ENCODE results near the gene GLT1D1.
"Not testable (repeated sequence)": the region's sequence is repeated elsewhere in the genome, so short reads cannot be mapped to it uniquely, and the experiment has no call there.

Gene GLT1D1

GRCh38 chr12:128820723-128821432 is 32.4 kb upstream of the GLT1D1 start:
- DNase-seq (ENCODE audit: low read depth in 2 of 2) = no peak

DNA sequence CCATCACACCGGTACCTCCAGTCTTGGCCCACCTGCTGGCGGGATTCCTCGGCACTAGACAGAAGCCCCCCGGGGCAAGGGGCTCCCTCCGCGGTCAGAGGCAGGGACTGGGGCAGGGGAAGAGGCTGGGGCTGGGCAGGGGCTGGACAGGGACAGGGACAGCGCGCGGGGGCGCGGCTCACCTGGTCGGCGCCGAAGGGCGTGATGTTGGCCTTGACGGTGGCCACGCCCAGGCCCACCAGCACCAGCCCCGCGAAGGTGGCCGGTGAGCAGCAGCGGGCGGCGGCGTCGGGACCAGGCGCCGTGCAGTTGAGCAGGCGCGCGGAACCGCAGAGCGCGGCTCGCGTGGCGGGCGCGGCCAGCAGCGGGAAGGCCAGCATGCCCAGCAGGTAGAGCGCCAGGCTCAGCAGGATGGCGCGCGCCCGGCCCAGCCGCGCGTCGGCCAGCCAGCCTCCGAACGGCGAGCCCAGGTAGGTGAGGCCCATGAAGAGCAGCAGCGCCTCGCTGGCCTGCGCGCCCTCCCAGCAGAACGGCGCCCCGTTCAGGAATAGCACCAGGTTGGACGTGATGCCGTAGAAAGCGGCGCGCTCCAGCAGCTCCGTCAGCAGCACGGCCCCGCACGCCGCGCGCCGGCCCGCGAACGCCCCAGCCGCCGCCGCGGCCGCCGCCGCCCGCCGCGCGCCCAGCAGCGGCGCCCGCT is 29.9 kb upstream of the GLT1D1 start:
- no peak for DNase-seq (ENCODE audit: low read depth in 2 of 2)

DNA sequence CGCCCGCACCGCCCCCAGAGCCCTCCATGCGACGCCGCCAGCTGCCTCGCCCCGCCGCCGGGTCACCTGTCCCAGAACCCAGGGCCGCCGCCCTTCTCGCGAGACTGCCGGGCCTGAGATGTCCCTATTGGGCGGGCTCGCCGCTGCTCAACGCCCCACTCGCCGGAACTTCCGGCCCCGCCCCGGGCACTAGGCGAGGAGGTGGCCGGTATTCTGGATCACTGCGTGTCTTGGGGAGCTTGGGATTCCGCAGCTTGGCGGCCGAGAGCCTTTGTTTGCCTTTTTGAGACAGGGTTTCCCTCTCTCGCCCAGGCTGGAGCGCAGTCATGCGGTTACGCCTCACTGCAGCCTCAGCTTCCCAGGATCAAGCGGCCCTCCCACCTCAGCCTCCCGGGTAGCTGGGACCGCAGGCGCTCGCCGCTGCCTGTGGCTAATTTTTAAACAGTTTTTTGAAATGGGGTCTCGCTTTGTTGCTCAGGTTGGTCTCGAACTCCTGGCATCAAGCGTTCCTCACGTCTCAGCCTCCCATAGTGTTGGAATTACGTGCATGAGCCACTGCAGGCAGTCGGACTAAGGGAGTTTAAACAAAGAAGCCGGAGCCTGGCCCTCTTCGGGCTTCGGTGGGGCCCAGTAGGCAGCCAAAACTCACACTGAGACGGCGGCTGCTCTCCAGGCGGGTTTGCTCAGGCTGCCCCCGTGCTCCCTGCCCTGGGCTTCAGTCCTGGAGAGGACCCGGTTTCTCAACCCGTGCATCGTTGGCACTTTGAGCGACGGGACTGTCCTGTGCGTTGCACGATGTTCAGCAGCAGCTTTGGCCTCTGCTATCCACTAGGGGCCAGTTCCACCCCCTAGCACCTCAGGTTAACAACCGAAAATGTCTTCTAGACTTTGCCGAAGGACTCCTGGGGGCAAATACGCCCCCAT is 29.1 kb upstream of the GLT1D1 start, which contains the start of gene SLC15A4:
TSS of gene SLC15A4 (minus strand) at position 43 of the 924 bp plus-strand sequence. CDS start at position 28, 15 bp downstream.
- peak; percentile 90 to 94 for DNase-seq (ENCODE audit: low read depth in 2 of 2)

DNA sequence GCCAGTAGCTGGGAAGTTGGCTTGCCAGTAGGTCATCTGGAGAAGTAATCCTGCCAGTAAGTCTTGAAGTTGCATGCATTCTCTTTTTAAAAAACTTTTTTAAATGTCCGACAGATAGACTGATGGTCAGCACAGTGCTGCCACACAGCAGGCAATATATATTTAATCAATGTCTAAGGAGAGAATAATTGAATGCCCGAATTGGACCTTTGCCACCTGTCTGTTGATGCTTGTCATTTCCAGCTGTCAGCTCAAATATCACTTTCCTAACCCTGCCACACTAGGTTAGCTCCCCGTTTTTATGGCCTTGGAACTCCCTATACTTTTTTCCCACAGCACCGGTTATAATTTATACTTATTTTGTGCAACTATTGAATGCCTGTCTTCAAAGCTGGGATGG is 27.4 kb upstream of the GLT1D1 start:
- no peak for DNase-seq (ENCODE audit: low read depth in 2 of 2)

GRCh38 chr12:128827724-128828123 is 25.6 kb upstream of the GLT1D1 start:
- no peak for DNase-seq (ENCODE audit: low read depth in 2 of 2)

GRCh38 chr12:128829861-128830504 is 23.3 kb upstream of the GLT1D1 start:
- no peak for DNase-seq (ENCODE audit: low read depth in 2 of 2)

DNA sequence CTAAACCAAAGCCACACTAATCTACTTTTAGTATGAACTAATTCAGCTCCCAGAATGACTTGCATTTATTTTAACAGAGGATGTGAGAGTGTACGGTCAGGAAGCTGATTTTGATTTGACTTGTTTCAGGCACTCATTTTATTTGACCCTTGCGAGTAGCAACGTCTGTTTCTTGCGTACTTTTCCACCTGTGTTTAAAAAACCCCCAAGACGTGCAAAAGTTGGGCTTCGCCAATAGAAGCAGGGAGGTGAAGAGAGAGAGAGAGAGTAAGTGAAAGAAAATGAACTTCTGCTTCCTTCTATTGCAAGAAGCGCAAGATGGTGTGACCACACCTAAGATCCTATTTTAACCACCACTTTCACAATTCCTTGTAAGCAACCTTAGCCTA is 22.8 kb upstream of the GLT1D1 start:
- no peak for DNase-seq (ENCODE audit: low read depth in 2 of 2)

DNA sequence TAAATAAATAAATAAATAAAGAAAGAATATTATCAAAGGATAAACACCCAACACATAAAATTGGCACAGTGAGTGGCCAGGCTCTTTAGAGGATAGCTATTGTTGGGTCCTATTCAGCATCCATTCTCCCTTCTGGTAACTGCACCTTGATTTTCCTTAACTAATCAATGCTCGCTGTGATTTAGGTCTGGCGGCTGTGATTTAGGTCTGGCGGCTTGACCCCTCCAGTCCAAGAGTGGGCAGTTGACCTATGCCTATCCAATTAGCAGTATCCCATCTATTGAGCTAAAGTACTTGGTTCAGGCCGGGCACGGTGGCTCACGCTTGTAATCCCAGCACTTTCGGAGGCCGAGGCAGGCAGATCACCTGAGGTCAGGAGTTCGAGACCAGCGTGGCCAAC is 19.9 kb upstream of the GLT1D1 start:
- DNase-seq (ENCODE audit: low read depth in 2 of 2) = no peak

DNA sequence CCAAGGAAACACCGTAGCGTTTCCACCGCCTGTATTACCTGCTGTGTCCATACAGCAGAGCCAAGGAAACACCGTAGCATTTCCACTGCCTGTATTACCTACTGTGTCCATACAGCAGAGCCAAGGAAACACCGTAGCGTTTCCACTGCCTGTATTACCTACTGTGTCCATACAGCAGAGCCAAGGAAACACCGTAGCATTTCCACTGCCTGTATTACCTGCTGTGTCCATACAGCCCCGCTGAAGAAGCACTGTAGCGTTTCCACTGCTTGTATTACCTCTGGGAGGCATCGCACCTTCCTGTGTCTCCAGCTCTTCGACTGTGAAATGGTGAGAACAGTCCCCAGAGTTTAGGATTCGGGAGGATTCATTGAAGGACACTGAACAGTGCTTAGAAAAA is 13.4 kb upstream of the GLT1D1 start:
- not testable (repeated sequence) for DNase-seq (ENCODE audit: low read depth in 2 of 2)

- no peak for DNase-seq (ENCODE audit: low read depth in 2 of 2)
These were observed 12.3 kb upstream of the GLT1D1 start for GRCh38 chr12:128840862-128841468.

GRCh38 chr12:128842579-128842978 is 10.7 kb upstream of the GLT1D1 start:
- DNase-seq (ENCODE audit: low read depth in 2 of 2) = no peak

GRCh38 chr12:128843538-128843937 is 9.7 kb upstream of the GLT1D1 start:
- DNase-seq (ENCODE audit: low read depth in 2 of 2) = no peak

DNA sequence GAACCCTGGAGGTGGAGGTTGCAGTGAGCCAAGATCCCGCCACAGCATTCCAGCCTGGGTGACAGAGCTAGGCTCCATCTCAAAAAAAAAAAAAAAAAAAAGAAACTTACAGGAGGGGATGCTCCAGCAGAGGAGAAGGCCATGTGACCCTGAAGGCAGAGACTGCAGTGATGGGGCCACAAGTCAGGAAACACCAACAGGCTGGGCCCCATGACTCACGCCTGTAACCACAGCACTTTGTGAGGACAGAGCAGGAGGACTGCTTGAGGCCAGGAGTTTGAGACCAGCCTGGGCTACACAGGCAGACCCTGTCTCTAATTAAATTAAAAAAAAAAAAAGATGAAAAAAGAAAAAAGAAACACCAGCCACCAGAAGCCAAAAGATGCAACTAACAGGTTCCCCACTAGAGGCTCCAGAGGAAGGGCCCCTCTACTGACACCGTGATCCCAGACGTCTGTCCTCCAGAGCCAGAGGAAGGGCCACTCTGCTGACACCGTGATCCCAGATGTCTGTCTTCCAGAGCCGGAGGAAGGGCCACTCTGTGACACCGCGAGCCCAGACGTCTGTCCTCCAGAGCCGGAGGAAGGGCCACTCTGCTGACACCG is 9.1 kb upstream of the GLT1D1 start:
- no peak for DNase-seq (ENCODE audit: low read depth in 2 of 2)

DNA sequence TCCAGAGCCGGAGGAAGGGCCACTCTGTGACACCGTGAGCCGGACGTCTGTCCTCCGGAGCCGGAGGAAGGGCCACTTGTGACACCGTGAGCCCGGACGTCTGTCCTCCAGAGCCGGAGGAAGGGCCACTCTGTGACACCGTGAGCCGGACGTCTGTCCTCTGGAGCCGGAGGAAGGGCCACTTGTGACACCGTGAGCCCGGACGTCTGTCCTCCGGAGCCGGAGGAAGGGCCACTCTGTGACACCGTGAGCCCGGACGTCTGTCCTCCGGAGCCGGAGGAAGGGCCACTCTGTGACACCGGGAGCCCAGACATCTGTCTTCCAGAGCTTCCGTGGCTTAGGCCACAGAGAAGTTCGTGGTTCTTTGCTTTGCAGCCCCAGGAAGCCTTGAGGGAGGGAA is 6.6 kb upstream of the GLT1D1 start:
- not testable (repeated sequence) for DNase-seq (ENCODE audit: low read depth in 2 of 2)

DNA sequence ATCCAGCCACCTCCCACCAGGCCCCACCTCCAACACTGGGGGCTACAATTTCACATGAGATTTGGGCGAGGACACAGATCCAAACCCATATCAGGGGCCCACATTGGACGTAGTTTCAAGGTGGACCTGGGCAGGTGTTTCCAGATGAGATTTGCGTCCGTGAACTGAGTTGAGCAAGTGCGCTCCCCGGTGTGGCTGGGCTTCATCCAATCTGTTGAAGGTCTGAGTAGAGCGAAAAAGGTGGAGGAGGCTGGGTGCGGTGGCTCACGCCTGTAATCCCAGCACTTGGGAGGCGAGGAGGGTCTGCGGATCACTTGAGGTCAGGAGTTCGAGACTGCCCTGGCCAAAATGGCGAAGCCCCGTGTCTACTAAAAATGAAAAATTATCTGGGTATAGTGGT is 4.9 kb upstream of the GLT1D1 start:
- no peak for DNase-seq (ENCODE audit: low read depth in 2 of 2)

GRCh38 chr12:128849806-128850205 is 3.5 kb upstream of the GLT1D1 start:
- DNase-seq (ENCODE audit: low read depth in 2 of 2) = not testable (repeated sequence)

DNA sequence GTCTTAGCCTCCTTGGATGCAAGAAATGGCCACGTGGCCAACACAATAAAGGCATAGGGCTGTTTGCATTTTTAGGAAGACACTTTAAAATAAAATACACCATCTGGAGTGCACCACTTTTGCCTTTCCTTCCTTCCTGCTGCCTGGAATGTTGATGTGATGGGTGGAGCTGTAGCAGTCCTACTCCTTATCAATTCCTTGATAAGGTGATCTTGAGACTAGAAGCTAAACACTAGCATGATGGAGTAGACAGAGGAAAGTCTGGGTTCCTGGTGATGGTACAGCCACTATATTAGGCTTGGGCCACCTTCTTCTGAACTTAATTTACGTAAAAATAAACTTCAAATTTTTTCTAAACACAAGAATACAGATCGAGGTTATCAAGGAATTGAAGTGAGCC is 2.9 kb upstream of the GLT1D1 start:
- no peak for DNase-seq (ENCODE audit: low read depth in 2 of 2)

- not testable (repeated sequence) for DNase-seq (ENCODE audit: low read depth in 2 of 2)
These were observed 1.8 kb upstream of the GLT1D1 start for GRCh38 chr12:128851429-128851828.

DNA sequence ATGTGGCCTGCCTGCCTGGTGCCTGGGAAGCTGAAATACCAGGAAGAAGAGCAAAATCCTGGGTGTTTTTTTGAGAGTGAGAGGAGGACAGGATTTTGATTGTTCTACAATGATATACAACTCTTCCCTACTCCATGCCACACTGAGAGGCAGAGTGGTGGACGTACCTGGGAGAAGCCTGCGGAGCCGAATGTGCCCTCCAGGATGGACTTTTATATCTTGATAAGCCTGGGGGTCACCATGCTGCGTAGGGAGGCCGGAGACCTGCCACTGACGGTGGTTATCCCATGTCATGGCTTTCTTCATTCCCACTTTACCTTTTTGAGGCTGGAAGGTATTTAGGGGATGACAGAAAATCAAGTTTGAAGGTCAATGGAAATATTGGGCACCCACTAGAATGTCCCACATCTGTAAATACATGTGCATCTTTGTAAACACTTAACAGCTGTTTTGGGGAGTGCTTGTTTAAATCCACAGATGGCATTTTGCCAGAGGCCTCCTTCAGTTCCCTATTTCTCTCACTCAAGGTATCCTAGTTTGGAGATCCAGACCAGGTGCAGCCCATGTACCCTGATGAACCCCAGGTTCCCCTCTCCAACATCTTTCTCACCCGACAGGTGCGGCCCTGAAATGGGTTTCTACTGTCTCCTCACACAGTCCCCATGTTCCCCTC is 1.1 kb upstream of the GLT1D1 start:
- DNase-seq (ENCODE audit: low read depth in 2 of 2) = no peak

GRCh38 chr12:128853600-128854197 is 421 bp downstream of the GLT1D1 start:
- DNase-seq (ENCODE audit: low read depth in 2 of 2) = no peak

Measured in stimulated activated CD4-positive, alpha-beta T cell treated with anti-CD3 and anti-CD28 coated beads, Interleukin-15, amount 100 ng/mL, for 48 hours (primary cell).